Measurements from ENCODE around the gene SLC41A3. TPM values are rescaled to one million over a fixed set of nuclear protein-coding genes. Genes with fewer than 3 reads are reported as not detected.

The SLC41A3 gene
- total RNA-seq, 1 donor from 2014 or later: 31.6 TPM

GRCh38 chr3:126112531-126113237 is 28.8 kb upstream of the SLC41A3 start:
- Mint-ChIP-seq H3K9me3 (ENCODE audit: unreplicated experiment) (peaks cover 1% of the 10 kb centered on the region), H3K27ac (ENCODE audit: unreplicated experiment) (no peak overlapping the region), H3K27me3 (ENCODE audit: low read depth, unreplicated experiment) (peaks cover 23% of the 10 kb centered on the region), H3K36me3 (ENCODE audit: low read depth, unreplicated experiment) (no peaks in the 10 kb centered on the region), H3K4me1 (ENCODE audit: low read depth, unreplicated experiment) (no peaks in the 10 kb centered on the region), H3K4me3 (ENCODE audit: unreplicated experiment) (no peak overlapping the region)
- no peak overlapping the region for H3K4me3 ChIP-seq (ENCODE audit: insufficient read depth, low read depth, low read length)
- no peaks in the 10 kb centered on the region for H3K27me3 ChIP-seq (ENCODE audit: insufficient read depth, low read length)
- FAIRE-seq: no peak
- no peak overlapping the region for H3K27ac ChIP-seq (ENCODE audit: low read depth, low read length)
- DNase-seq (ENCODE audit: low read depth): no peak
- no peaks in the 10 kb centered on the region for H4K20me1 ChIP-seq (ENCODE audit: insufficient read depth, low read length)
- H3K36me3 ChIP-seq (ENCODE audit: insufficient read depth, low read length): no peaks in the 10 kb centered on the region
- H2AFZ ChIP-seq (ENCODE audit: low read depth, low read length): no peak overlapping the region
- no peaks in the 10 kb centered on the region for H3K4me1 ChIP-seq (ENCODE audit: insufficient read depth, low read length)
- no peak overlapping the region for H3K4me2 ChIP-seq (ENCODE audit: low read length)
- no peaks in the 10 kb centered on the region for H3K9me3 ChIP-seq (ENCODE audit: insufficient read depth, low read depth, low read length)
- H3K9ac ChIP-seq (ENCODE audit: low read length): no peak overlapping the region
- no peaks in the 10 kb centered on the region for H3K79me2 ChIP-seq (ENCODE audit: insufficient read depth, low read length)
- no peak for TF ChIP-seq EZH2 (IDR thresholded peaks at IDR 0.05; ENCODE audit: insufficient read depth, low read length)
- TF ChIP-seq, protein P1, sequence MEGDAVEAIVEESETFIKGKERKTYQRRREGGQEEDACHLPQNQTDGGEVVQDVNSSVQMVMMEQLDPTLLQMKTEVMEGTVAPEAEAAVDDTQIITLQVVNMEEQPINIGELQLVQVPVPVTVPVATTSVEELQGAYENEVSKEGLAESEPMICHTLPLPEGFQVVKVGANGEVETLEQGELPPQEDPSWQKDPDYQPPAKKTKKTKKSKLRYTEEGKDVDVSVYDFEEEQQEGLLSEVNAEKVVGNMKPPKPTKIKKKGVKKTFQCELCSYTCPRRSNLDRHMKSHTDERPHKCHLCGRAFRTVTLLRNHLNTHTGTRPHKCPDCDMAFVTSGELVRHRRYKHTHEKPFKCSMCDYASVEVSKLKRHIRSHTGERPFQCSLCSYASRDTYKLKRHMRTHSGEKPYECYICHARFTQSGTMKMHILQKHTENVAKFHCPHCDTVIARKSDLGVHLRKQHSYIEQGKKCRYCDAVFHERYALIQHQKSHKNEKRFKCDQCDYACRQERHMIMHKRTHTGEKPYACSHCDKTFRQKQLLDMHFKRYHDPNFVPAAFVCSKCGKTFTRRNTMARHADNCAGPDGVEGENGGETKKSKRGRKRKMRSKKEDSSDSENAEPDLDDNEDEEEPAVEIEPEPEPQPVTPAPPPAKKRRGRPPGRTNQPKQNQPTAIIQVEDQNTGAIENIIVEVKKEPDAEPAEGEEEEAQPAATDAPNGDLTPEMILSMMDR (IDR thresholded peaks at IDR 0.05; ENCODE audit: insufficient read depth, low read depth, low read length): no peak

GRCh38 chr3:126111566-126112475 is 27.9 kb upstream of the SLC41A3 start:
- DNase-seq (ENCODE audit: low read depth): no peak
- TF ChIP-seq, protein P1 (IDR thresholded peaks at IDR 0.05; ENCODE audit: insufficient read depth, low read depth, low read length): no peak
- TF ChIP-seq EZH2 (IDR thresholded peaks at IDR 0.05; ENCODE audit: insufficient read depth, low read length): no peak
- H3K79me2 ChIP-seq (ENCODE audit: insufficient read depth, low read length): no peaks in the 10 kb centered on the region
- Mint-ChIP-seq H3K4me3 (ENCODE audit: unreplicated experiment) (no peak overlapping the region), H3K27ac (ENCODE audit: unreplicated experiment) (no peak overlapping the region), H3K9me3 (ENCODE audit: unreplicated experiment) (no peaks in the 10 kb centered on the region), H3K27me3 (ENCODE audit: low read depth, unreplicated experiment) (peaks cover 22% of the 10 kb centered on the region), H3K4me1 (ENCODE audit: low read depth, unreplicated experiment) (no peaks in the 10 kb centered on the region), H3K36me3 (ENCODE audit: low read depth, unreplicated experiment) (no peaks in the 10 kb centered on the region)
- no peaks in the 10 kb centered on the region for H3K9me3 ChIP-seq (ENCODE audit: insufficient read depth, low read depth, low read length)
- no peak overlapping the region for H2AFZ ChIP-seq (ENCODE audit: low read depth, low read length)
- H3K36me3 ChIP-seq (ENCODE audit: insufficient read depth, low read length): no peaks in the 10 kb centered on the region
- no peak for FAIRE-seq
- H3K4me1 ChIP-seq (ENCODE audit: insufficient read depth, low read length): no peaks in the 10 kb centered on the region
- no peak overlapping the region for H3K27ac ChIP-seq (ENCODE audit: low read depth, low read length)
- no peak overlapping the region for H3K4me2 ChIP-seq (ENCODE audit: low read length)
- no peaks in the 10 kb centered on the region for H4K20me1 ChIP-seq (ENCODE audit: insufficient read depth, low read length)
- no peak overlapping the region for H3K9ac ChIP-seq (ENCODE audit: low read length)
- H3K27me3 ChIP-seq (ENCODE audit: insufficient read depth, low read length): no peaks in the 10 kb centered on the region
- H3K4me3 ChIP-seq (ENCODE audit: insufficient read depth, low read depth, low read length): no peak overlapping the region
